Activated T-helper 9 cell treated with anti-CD3 and anti-CD28 coated beads, Interleukin-2, amount 50 U/mL, for 16 hours (primary cell): ENCODE measurements around the gene FLNC.
A peak's percentile ranks its signal among the peaks of the same experiment; 100 is the strongest.

Experiments used
- DNase-seq: peaks from one replicate; pipeline ENCODE4 v3.0.0-alpha.2; 2020; ENCODE audit warnings: low read depth

Gene FLNC

DNA sequence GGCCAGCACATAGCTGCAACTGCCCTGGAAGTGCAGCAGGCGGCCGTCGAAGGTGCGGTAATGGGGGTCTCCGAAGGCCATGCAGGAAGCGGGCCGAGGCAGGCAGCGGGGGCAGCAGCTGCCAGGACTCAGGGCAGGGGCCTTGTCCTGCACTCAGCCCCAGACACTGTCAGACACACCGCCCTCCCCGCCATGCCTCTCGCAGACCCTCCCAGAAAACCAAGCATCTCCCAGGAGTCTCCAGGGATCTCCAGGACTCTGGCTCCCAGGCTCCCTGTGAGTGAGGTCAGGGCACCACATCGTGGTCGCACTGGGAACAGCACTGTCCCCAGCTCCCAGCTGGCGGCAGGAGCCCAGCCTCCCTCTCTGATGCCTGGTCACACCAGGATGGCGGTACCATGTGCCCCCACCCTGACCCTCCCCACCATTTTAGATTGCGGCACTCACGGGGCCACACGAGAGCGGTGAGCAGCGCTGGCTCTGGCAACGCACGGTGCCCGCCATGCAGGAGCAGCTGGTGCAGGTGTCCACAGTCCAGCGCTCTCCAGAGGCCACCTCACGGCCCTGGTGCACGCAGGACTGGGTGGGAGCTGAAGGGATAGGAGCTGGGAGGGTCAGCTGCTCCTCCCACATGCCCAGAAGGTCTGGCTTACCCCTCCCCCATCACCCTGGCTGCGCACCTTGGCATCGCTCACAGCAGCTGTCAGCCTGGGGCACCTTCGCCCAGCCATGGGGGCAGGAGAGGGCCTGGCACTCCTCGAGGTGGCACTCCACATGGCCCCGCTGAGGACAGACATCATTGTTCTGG, 49.9 kb downstream of the FLNC start:
- no peak for DNase-seq

DNA sequence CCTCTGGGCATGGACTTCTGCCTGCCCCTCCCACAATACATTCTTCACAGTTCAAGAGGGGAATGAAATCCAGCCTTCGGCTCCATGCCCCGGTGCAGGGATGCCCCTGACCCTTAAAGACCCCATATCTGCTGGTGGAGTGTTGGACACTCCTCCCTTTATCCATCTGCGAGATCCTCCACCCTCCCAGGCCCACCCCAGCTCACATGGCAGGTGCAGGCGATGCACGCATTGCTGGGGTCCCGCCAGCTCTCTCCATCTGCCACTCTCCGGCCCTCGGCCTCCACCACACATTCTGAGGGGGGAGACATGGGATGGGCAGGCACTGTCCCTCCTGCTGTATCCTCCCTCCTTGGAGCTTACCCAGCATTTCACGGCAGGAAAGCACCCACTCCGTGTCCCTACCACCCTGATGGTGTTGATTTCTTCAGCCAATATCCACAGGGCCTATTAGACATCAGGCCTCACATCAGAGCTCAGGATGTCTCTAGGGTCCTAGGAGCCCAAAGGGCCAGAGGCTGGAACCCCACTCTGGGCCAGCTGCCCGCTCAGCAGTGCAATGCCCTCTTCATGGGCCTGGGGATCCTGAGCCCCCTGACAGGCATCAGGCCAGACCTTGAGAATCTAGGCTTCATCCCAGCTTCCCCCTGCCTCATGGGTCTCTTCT, 50.7 kb downstream of the FLNC start:
- no peak for DNase-seq

DNA sequence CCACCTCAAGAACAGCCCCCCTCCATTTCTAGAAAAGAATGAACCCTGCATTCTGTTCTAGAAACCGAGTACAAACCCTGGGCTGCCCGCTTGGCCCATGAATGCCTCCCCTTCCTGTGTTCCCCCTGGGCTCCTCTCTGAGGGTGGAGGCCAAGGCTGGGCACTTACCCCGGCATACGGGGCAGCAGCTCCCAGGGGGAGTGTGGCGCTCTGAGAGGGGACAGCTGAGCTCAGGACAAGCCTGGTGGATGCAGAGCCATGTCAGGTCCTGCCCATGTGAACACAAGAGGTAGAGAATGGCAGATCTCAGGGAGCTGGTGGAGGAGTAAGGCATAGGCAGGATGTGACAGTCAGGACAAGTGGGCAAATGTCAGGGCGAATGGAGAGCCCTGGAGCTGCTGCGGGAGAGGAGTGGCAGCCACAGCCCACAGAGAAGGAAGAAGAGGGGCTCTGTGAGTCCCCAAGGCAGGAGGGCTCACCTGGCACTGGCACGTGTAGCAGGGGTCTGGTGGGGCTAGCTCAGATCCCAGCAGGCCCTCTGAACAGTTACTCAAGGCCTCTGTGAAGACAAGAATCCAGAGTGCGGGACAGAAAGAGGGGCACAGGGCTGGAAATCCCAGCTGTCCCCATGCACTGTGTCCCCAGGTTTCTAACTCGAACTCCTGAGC, 51.4 kb downstream of the FLNC start:
- DNase-seq: no peak

DNA sequence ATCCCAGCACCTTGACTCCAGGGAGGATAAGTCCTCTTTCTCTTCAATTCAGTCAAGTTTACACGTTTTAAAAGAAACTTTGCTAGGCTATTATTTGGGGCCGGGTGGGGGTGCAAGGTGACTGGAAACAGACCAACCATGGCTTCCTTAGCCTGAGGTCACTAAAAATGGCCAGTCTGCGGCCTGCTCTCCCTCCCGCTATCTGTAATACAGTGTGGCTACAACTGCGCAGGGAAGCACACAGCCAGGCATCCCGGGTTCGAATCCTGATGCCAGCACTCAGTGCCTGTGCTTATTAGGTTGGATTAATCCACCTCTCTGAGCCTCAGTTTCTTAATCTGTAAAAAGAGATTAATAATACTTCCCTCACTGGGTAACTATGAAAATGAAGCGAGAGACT, 51.9 kb downstream of the FLNC start:
- no peak for DNase-seq

DNA sequence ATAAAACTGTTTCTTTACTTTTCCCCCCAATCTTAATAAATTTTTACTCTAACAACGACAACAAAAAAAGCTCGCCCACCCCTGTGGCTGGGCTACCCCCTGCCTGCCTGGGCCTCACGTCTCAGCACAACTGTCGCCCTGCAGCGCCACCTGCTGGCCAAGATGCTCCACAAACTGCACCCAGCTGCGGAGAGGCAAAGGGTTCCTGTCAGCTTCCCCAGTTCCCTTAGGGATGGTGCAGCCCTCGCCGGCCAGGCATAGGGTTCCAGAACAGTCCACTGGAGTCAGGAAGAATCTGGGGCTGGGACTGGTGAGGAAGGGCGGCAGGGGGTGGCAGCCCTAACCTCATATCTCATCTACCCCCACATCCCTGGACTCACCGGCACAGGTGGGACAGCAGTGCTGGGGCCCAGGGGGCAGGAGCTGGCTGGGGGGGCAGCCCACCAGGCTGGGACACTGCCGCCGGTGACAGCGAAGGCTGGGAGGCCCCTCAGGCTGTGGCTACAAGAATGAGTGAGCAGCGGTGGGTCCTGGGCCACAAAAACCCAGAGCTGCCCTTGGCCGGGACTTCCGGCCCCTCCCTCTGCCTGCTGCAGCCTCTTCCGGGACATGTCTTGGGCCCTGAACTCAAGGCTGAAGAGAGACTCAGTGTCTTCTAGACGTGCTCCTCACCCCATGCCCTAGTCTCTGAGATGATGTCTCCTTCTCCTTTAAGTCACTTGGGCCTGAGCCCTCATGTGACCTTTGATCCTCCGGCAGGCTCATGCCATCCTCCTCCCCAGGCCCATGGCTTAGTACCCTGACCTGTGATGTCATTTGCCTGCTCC, 53.6 kb downstream of the FLNC start:
- DNase-seq: peak; percentile 77

DNA sequence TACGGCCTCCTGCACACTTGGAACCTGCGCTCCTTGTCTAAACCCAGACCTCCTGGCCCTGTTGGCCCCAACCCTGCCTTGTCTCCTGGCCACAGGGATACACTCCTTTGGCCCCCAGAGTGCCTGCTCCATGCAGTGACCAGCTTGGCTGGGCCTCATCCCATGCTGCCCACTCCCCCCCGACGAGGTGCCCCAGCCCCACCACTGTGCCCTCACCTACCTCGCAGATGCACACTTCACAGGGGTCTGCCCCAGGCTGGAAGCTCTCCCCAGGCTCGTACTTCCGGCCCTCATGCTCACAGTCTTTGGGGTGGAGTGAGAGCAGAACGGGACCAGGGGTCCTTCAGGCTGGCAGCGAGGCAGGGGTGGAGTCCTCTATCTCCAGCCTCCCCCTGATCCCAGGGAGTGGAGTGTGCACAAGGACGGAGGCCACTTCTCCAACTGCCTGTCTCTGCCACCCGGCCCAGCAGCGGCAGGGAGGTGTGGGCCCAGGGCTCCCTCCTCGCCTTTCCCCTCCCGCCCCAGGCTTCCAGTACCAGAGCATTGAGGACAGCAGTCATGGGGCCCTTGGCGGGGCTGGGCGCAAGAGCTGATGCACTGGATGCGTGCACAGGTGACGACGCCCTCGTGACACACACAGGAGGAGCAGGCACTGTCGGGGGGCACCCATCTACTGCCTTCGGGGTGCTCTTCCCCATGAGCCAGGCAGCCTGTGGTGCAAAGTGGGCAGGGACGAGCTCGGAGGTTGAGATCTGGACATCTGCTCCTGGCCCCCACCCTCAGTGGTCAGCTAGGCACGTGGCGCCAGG, 54.6 kb downstream of the FLNC start:
- DNase-seq: no peak

DNA sequence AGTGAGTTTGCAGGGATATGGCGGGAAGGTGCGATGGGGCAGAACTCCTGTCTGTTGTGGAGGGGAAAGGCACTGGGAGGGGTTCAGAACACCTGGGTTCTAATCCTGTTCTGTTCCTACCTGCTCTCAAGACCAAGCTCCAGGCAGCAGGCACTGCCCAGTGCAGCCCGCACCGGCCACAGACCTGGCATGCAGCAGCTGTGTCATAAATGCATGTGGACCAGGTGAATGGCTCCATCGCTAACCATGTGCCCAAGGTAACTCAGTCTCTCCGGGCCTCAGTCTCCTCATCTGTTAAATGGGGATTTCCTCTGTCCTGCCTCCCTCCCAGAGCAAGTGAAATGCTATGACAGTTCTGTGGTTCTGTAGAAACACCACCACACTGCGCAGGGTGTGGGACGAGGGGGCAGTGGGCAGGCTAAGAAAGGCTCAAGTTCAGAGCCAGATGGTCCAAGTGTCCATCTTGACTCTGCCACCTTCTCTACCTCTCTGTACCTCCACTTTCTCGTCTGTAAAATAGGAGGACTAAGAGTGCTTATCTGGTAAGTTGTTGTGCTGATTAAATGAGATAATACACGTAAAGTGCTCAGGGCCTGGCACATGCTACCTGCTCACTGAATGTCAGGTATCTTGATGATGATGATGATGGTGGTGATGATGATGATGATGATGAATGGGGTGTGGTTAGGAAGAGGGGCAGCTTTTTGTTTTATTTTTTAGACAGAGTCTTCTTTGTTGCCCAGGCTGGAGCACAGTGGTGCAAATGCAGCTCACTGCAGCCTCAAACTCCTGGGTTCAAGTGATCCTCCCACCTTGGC, 55.4 kb downstream of the FLNC start:
- no peak for DNase-seq

DNA sequence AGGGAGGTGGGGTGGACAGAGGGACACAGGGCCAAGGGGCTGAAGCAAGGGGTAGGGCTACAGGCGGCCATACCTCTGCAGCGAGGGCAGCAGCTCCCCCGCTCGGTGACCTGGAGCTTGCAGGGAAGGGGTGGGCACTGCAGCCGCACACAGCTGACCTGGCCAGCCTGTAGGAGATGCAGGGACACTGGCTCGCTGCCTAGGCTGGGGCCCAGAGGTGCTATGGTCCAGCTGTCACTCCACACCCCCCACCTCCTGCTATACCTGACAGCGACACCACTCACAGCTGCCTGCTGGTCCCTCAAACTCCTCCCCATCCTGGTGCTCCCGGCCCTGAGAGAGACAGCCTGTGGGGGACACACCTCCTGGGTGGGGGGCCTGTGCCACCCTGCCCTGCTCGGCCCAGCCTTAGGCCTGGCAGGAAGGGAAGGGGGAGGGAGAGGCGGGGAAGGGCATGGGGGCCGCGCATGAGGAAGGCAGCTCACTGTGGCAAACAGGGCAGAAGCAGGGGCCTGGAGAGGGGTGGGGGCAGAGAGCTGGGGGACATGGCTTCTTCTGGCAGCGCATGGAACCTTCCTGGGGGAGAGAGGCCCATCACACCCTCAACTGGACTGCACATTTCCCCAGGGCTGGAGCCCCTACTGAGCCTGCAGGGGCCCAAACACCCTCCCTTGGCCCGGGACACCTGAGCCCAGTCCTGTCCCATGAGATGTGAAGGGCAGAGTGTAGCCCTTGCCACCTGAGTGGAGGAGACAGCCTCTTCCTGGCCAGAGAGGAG, 56.4 kb downstream of the FLNC start:
- DNase-seq: no peak

DNA sequence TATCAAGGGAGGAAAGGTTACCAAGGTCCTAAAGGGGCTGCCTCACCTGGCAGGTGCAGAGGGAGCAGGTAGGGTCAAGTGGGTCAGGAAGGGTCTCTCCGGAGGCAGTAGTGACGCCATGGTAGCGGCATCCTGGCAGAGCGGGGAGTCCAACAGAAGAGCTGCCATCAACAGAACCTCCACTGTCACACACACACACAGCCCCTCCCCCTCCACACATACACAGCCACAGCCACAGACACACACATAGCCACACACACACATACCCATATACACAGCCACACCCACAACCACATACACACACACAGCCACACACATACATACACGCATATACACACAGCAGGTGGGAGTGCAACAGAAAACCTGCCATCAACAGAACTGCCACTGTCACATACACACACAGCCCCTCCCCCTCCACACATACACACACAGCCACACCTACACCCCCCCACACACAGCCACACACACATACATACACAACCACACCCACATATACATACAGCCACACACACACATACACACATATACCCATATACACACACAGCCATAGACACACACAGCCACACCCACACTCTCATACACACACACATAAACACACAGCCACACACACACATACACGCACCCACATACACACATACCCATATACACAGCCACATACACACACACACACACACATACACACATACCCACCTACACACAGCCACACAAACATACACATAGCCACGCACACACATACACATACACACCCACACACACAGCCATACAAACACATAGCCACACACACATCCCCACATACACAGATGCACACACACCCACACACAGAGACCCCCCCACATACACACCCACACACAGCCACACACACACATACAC, 57.2 kb downstream of the FLNC start:
- no peak for DNase-seq

DNA sequence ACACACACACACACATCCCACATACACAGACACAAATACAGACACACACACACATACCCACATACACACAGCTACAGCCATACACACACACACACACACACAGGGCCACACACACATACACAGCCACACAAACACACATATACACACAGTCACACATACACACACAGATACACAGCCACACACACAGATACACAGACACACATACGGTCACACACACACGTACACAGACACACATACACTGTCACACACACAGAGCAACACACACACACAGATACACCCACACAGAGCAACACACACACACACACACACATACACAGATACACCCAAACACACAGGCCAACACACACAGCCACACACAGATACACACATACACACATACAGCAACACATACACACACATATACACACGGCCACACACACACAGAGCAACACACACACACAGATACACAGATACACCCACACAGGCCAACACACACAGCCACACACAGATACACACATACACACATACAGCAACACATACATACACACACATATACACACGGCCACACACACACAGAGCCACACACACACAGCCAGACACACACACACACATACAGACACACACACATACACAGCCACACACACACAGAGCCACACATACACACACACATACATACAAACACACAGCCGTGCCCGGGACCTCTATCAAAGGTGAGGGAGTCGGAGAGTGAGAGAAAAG, 58.0 kb downstream of the FLNC start:
- DNase-seq: no peak

DNA sequence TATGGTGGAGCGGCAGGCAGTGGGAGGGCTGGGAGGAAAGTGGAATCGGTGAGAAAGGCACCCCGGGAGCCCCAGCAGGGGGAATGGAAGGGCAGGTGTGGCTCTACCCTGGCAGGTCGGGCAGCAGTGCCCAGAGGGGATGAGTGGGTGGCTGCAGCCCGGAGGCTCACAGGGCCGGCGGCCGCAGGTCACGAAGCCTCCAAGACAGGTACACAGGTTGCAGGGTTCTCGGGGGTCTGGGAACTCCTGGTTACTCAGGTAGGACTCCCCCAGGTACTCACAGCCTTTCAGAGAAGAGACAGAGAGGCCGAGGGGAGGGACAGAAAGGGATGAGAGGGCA, 58.5 kb downstream of the FLNC start:
- DNase-seq: no peak

DNA sequence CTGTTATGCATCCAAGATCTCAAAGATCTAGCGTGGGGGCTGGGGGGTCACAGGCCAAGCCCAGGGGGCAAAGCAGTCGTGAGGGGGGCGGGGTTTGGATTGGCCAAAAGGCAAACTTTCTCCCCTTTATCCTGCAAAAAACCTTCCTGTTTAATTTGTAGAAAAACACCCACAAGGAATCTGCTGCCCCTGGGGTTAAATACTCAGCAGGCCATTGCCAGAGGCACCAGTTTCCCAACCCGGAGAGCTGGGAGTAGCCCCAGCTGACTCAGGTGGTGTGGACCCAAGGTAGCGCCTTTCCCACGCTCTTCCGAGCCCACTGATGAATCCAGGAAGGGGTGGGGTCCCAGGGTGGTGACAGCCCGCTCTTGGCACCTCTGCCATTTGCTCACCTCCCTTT, 58.9 kb downstream of the FLNC start:
- no peak for DNase-seq

DNA sequence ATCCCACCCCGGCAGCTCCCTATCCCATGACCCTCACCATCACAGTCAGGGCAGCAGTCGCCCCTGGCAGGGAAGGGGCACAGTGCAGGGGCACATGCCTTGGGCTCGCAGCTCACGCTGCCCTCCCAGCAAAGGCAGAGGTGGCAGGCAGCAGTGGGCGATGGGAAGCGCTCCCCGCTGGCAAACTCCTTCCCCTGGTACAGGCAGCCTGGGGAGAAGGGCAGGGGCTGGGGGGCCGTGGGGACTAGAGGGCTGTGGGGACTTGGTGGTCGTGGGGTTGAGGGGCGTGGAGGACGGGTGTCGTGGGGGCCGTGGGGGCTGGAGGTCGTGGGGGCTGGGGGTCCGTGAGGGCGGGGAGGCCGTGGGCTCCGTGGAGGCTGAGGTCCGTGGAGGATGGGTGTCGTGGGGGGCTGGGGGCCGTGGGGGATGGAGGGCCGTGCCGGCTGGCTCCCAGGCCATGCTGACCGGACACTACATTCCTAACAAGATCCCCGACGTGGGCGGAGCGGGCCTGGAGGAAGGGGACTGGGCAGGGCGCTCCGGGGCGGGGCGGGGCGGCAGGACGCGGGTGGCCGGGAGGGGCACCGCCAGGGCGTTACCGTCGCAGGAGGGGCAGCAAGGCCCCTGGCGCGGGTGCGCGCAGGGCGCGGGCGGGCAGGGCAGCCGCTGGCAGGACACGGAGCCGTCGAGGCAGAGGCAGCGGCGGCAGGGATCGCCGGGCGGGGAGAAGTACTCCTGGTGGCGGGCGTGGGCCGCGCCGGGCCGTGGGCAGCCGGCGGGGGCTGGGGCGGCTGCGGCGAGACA, 60.3 kb downstream of the FLNC start:
- no peak for DNase-seq

DNA sequence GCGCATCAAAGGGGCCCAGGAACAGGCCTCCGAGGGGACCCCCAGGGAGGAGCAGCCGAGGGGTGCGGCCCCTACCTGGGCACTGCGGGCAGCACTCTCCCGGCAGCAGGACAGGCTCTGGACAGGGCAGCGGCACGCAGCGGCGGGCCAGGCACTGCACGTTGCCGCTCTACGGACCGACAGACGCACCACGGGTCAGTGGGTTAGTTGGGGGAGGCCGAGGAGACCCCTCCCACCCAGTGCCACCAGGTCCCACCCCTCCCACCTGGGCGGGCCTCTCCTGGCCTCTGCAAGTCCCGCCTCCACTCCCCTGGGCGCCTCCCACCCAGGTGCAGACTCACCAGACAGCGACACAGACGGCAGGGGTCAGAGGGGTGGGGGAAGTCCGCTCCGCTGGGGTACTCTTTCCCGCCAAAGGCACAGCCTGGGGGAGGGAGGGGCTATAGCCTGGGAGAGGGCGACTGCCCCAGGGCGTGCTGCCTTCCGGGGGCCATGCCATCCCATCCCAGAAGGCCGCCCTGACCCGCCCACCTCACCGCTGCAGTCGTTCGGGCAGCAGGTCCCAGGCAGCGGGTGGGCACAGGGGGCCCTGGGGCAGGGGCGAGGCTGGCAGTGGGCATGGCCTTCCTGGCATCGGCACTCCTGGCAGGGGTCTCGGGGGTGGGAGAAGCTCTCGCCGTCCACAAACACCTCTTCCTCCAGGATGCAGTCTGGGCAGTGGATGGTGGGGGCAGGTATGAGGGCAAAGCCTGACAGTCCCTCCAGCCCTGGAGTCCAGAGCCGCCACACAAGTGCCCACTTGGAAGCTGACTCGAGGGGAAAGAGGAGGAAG, 61.1 kb downstream of the FLNC start:
- DNase-seq: no peak

DNA sequence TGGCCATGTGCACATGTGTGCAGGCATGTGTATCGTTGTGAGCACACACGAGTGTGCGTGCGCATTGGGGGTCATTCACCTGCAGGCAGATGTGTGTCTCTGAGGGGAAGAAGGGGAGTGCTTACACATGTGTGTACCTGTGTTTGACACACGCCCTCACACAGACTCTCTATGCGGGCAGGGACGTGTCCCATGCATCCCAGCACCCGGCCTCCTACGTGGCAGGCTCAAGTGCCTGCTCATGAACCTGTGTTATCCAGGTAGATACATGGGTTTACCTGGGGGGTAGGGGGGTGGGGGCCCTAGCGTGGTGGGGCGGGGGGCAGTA, 61.7 kb downstream of the FLNC start:
- no peak for DNase-seq

DNA sequence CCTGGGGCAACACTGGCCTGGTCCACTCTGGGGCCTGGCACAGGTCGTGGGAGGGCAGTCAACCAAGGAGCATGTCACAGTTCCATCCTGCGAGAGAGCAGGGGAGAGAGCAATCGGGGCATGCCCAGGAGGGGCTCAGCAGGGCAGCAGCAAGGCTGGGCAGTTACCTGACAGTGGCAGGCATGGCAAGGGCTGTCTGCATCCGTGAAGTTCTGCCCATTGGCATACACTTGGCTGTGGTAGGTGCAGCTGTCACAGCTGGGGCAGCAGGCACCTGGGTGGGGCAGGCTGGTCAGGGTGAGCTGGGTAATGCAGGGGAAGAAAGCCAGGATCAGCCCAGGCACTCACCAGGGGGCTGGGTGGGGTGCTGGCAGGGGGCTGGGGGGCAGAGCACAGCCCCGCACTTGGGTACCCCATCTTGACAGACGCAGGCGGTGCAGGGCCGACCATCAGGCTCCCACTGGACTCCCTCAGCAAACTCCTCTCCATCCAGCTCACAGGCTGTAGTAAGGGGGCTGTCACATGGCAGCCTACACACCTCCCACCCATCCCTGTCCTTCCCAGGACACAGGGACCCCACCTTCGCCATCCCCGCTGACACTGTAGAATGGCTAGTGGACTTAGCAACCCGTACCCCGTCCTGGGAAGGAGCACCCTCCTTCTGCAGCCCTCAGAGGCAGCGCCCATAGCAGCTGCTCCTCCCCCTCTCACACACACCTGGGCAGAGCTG, 62.5 kb downstream of the FLNC start:
- no peak for DNase-seq
